H1 (cell line): Measurements from ENCODE around the gene PRKAR1B. TPM values are rescaled to one million over a fixed set of nuclear protein-coding genes. Genes with fewer than 3 reads are reported as not detected.

Experiments
- SAP30 ChIP-seq: fragments of 300-600 bp; sonication (generic); IDR thresholded peaks from 2 replicates; pipeline ENCODE4 v1.7.1; 2012; ENCODE audit warnings: low read length, moderate library complexity, mild to moderate bottlenecking, inconsistent platforms; ENCODE audit not compliant: insufficient read depth, insufficient replicate concordance
- YY1 ChIP-seq: IDR thresholded peaks from 2 replicates; pipeline ENCODE4 v1.6.1; 2011; ENCODE audit warnings: low read depth, mild to moderate bottlenecking, low read length
- polyA plus RNA-seq, 7 experiments: library from polyadenylated mRNA; depleted of rRNA in 3 of 7; stranded (reverse) in 5 of 7; unstranded in 2 of 7; fragments of >200 nt in 5 of 7; fragments of 200-250 nt in 2 of 7; gene quantifications; 1 replicate in 5 of 7; 2 replicates in 1 of 7; 4 replicates in 1 of 7; pipeline versions ENCODE4 v1.2.1 to v1.2.3, GENCODE V29; 2011 to 2013; ENCODE audit warnings: missing spikeins in 2 of 7, mixed read lengths in 2 of 7
- total RNA-seq: library from RNA; stranded (reverse); fragmentation: NEBNext Ultra II Directional; extraction: Animal tissue kit (Norgen Biotek cat#: 25700); gene quantifications from 2 replicates; pipeline ENCODE4 v1.2.1, GENCODE V29; 2021

PRKAR1B gene
- total and polyA plus RNA-seq, 2 of the 8 experiments (the other 6 are each of a cell fraction or from before 2014, with no cell fraction given): 12.3 to 55.7 TPM

- TF ChIP-seq SAP30 (no peak), YY1 (no peak)
Measured at GRCh38 chr7:519484-520390, 207.3 kb downstream of the PRKAR1B start, which contains the start of gene PDGFA (continued).
